ENCODE results near the gene GOLPH3L. TPM values are rescaled to one million over a fixed set of nuclear protein-coding genes. Genes with fewer than 3 reads are reported as not detected.

GOLPH3L gene
- total RNA-seq, 1 donor: 30.1 TPM

GRCh38 chr1:150708595-150708994 is 11.6 kb upstream of the GOLPH3L start:
- no peak overlapping the region for H3K4me3 ChIP-seq (ENCODE audit: low read depth, low read length)
- no peak for DNase-seq (ENCODE audit: low read depth)
- no peak for TF ChIP-seq CTCF (IDR thresholded peaks at IDR 0.05; ENCODE audit: insufficient read depth, low read length)

GRCh38 chr1:150706091-150706490 is 9.1 kb upstream of the GOLPH3L start:
- no peak for TF ChIP-seq CTCF (IDR thresholded peaks at IDR 0.05; ENCODE audit: insufficient read depth, low read length)
- no peak overlapping the region for H3K4me3 ChIP-seq (ENCODE audit: low read depth, low read length)
- DNase-seq (ENCODE audit: low read depth): no peak

GRCh38 chr1:150703427-150703826 is 6.5 kb upstream of the GOLPH3L start:
- no peak for TF ChIP-seq CTCF (IDR thresholded peaks at IDR 0.05; ENCODE audit: insufficient read depth, low read length)
- no peak for DNase-seq (ENCODE audit: low read depth)
- H3K4me3 ChIP-seq (ENCODE audit: low read depth, low read length): no peak overlapping the region

DNA sequence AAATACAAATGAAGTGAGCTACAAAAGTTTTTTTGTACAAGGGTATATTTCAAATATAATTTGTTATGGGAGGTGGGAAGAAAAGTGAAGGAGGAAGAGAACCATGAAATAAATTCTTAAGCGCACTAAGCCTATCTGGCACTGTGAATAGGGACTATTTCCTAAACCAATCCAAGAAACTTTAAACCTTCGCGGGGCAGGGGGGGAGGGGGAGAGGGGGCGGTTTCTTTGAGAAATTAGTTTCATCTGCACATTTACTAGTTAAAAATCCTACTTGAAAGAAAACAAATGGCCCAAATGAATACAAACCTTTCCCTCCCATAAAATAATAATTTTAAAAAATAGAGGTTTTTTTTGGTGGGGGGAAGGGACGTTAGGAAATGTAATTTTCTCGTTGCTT is 364 bp downstream of the GOLPH3L start:
- DNase-seq (ENCODE audit: low read depth): peak; percentile 4
- H3K4me3 ChIP-seq (ENCODE audit: low read depth, low read length): peak overlapping the region; percentile 76
- TF ChIP-seq CTCF (IDR thresholded peaks at IDR 0.05; ENCODE audit: insufficient read depth, low read length): no peak

GRCh38 chr1:150696162-150696561 is 792 bp downstream of the GOLPH3L start:
- peak overlapping the region; percentile 76 for H3K4me3 ChIP-seq (ENCODE audit: low read depth, low read length)
- no peak for DNase-seq (ENCODE audit: low read depth)
- no peak for TF ChIP-seq CTCF (IDR thresholded peaks at IDR 0.05; ENCODE audit: insufficient read depth, low read length)

DNA sequence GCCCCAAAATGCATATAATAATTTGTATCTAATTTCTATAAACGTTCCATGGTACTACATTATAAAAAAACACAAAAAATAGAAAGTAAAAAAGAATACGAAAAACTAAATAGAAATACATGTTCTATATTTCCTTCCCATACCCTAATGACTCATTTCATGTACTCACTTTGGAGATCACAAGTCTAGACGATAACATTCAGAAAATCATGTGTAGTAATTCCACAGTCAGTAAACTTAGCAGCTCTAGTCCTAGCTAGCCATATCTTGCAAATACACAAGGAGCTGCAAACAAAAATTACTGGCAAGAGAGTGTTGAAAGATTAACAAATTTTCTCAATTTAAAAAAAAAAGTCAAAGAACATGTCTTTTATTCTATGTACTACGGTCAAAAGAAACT is 1.4 kb downstream of the GOLPH3L start:
- DNase-seq (ENCODE audit: low read depth): no peak
- H3K4me3 ChIP-seq (ENCODE audit: low read depth, low read length): peak overlapping the region; percentile 24
- no peak for TF ChIP-seq CTCF (IDR thresholded peaks at IDR 0.05; ENCODE audit: insufficient read depth, low read length)

GRCh38 chr1:150692720-150693119 is 4.2 kb downstream of the GOLPH3L start:
- no peak for DNase-seq (ENCODE audit: low read depth)
- TF ChIP-seq CTCF (IDR thresholded peaks at IDR 0.05; ENCODE audit: insufficient read depth, low read length): no peak
- no peak overlapping the region for H3K4me3 ChIP-seq (ENCODE audit: low read depth, low read length)
